Urothelium cell line (cell line): ENCODE measurements around the gene CASTOR2.
"Not testable (repeated sequence)": the region's sequence is repeated elsewhere in the genome, so short reads cannot be mapped to it uniquely, and the experiment has no call there.

Source experiments
- DNase-seq: peaks from one replicate; pipeline ENCODE4 v3.0.0; 2011; ENCODE audit warnings: low spot score, mixed read lengths
- FAIRE-seq: peaks from 2 replicates; lab custom pipeline; 2011; peaks lifted over from hg19 to GRCh38; lab: Jason Lieb, UNC

CASTOR2 gene

GRCh38 chr7:74964511-74965119 lies at the start of gene CASTOR2:
TSS of gene CASTOR2 (plus strand) at chr7:74964705. CDS start at chr7:74964986, 281 bp downstream.
- not testable (repeated sequence) for DNase-seq

DNA sequence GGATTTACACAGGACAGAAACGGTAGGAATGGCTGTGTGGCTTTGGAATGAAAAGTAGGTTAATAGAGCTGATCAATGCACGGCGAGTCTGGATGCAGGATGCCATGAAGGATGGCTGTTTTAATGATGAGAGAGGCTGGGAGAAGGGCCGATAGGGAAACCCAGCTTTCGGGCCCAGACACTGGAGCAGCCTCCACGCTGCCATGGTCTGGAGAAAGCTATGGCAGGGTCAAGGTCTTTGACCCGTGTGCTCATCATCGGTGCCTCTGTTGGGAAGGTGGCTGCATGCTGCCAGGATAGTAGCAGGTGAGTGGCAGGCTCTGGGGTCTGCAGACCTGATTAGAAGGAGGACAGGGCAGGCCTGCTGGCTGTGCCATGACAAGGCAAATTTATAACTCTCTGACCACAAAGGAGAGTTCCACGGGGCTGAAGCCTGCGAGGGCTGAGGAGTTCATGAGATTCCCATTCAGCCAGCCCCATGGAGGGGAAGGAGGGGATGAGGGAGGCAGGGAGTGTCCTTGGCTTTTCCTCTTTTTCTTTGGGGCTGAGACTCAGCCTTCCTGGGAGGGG lies 42.1 kb upstream of the CASTOR2 start:
- DNase-seq = not testable (repeated sequence)
- peak; percentile 74 for FAIRE-seq

More at GRCh38 chr7:74964511-74965119, at the start of gene CASTOR2:
- not testable (repeated sequence) for FAIRE-seq

DNA sequence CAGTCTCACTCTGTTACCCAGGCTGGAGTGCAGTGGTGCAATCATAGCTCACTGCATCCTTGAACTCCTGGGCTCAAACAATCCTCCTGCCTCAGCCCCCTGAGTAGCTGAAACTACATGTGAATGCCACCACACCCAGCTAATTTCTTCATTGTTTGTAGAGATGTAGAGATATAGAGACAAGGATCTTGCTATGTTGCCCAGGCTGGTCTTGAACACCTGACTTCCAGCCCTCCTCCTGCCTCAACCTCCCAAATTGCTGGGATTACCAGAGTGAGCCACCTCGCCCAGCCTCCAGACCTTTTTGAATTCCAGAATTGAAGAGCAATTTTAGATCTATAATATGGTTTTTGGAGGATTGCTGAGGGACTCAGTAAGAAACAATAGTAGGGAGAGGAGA lies 40.9 kb upstream of the CASTOR2 start:
- FAIRE-seq, DNase-seq: not testable (repeated sequence)

DNA sequence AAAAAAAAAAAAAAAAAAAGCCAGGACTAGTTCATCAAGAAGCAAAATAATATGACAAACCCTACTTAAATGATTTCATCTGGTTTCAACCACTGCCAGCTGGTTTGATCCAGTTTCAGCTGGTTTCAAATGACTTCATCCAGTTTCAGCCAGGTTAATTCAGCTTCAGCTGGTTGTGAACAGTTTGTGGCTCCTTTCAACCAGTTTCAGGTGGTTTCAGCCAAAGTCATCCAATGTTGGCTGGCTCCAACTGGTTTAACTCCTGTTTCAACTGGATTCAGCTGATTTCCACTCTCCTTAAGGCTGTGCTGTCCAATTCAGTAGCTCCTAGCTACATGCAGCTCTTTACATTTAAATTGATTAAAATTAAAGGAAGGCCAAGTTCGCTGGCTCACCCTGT lies 37.5 kb upstream of the CASTOR2 start:
- FAIRE-seq, DNase-seq: not testable (repeated sequence)

DNA sequence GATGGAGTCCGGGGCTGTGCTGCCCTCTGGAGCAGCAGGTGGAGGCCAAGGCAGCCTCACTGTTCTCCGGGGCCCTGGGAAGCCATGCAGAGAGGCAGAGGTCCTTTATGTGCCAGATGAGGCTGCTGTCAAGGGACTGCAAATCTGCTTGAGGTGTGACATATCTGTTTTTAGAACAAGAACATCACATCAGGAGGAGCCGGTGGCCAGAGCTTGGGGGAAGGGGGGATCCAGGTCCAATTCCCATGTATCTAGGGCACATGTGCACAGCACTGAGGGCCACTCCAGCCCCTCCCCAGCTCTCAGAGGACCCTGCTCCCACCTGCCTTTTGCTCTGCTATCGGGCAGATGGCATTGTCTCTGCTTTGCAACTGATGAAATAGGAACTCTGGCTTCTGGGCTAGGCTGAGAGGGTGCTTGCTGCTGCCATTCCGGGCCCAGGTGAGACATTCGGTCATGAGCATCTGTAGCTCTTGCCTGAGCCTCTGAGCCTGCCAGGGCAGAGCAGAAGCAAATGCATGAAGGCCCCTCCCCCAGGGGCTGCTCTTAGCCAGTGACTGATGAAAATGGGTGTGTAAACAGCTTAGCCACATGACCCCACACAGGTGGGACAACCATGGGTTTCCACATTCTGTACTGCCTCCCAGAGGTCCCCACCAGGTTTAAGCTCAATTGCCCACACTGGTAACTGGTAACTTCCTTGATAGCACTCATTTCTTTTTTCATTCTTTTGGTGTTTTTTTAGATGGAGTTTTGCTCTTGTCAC lies 32.8 kb upstream of the CASTOR2 start:
- FAIRE-seq, DNase-seq: not testable (repeated sequence)

GRCh38 chr7:74939429-74939828 lies 25.1 kb upstream of the CASTOR2 start:
- not testable (repeated sequence) for DNase-seq, FAIRE-seq

- FAIRE-seq, DNase-seq: not testable (repeated sequence)
Observed at GRCh38 chr7:74941302-74942069, 23.0 kb upstream of the CASTOR2 start.

DNA sequence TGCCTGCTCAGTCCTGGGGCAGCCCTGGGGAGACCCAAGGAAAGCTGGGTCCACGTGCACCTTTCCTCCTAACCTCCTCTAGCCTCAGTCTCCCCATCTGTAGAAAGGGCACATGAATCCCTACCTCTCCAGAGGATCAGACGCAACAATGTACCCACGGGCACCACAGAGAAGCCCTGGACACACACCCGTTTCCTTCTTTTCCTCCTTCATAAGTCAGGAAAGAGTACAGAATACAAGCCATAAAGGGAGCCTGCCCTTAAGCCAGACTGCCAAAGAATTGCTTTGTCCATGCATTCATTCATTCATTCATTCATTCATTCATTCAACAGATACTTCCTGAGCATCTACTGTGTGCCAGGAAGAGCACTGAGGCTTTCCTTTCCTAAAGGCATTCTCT lies 20.6 kb upstream of the CASTOR2 start:
- not testable (repeated sequence) for DNase-seq, FAIRE-seq

DNA sequence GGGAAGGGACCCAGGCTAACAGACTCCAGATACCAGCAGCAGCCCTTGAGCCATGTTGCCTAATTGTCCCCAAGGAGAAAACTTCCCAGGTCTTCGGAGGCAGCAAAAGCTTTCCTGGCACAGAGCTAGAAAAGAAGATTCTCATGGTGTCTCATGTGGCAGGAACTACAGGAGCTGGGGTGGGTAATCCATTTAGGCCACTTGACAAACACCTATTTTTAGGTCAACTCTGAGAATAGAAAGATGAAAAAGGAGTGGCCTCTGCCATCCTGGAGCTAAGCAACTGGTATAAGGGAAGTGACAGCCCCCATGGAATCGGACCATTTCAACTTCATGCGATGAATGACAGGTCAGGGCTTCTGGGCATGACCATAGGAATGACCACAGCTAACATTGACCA lies 16.8 kb upstream of the CASTOR2 start:
- FAIRE-seq = not testable (repeated sequence)

DNA sequence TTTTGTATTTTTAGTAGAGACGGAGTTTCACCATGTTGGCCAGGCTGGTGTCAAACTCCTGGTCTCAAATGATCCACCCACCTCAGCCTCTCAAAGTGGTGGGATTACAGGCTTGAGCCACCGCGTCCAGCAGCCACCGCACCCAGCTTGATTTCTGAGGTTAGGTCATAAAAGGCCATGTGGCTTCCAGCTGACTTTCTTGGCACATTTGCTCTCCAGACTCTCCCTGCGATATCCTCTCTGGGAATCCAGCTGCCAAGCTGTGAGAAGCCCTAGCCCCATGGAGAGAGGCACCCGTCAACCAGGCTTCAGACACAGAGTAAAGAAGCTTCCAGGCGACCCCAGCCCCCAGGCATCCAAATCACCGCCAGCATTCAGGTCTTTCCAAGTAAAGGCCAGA lies 10.7 kb upstream of the CASTOR2 start:
- DNase-seq, FAIRE-seq: not testable (repeated sequence)

More for the DNA sequence above, 16.8 kb upstream of the CASTOR2 start:
- DNase-seq = not testable (repeated sequence)

GRCh38 chr7:74958328-74958727 lies 6.2 kb upstream of the CASTOR2 start:
- not testable (repeated sequence) for FAIRE-seq, DNase-seq

DNA sequence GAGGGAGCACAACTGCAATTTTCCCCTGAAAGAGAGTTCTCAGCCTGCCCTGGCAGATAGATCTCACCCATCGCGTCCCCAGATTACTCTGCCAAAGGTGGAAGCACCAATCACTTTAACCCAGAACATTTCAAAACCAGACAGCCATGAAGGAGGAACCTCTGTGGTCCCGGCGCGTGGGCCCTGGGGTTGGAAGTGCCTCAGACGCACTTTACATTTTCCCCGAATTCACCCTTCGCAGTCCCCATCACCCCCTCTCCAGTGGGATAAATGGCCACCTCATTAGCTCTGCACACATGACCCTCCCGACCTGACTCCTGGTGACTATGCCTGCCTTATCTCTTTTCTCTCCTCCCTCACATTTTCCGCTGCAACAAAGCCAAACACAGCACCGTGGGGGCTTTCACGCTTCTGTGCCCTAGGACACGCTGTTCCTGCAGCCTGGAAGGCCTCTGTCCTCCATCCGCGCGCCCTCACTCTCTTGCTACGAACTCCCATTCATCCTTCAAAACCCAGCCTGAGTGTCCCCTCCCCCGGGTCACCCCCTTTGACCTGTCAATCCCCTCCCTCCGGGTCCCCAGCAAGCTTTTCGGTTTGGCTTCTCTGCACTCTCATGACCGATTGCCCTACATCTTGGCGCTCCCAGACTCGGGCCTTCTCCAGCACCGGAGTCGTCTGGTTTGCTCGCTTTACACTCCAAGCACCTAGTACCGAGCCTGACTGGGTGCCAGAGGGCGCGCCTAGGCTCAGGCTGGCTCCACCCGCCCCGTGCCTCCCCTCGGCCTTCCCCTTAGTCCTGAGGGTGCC lies 598 bp upstream of the CASTOR2 start:
- not testable (repeated sequence) for FAIRE-seq

GRCh38 chr7:74966208-74966854 lies 1.8 kb downstream of the CASTOR2 start:
- not testable (repeated sequence) for FAIRE-seq, DNase-seq

More for the DNA sequence above, 598 bp upstream of the CASTOR2 start:
- DNase-seq = not testable (repeated sequence)

GRCh38 chr7:74966909-74967308 lies 2.4 kb downstream of the CASTOR2 start:
- not testable (repeated sequence) for FAIRE-seq, DNase-seq

- not testable (repeated sequence) for DNase-seq, FAIRE-seq
Observed at GRCh38 chr7:74971431-74971830, 6.9 kb downstream of the CASTOR2 start.

GRCh38 chr7:74972377-74972776 lies 7.9 kb downstream of the CASTOR2 start:
- DNase-seq, FAIRE-seq: not testable (repeated sequence)

DNA sequence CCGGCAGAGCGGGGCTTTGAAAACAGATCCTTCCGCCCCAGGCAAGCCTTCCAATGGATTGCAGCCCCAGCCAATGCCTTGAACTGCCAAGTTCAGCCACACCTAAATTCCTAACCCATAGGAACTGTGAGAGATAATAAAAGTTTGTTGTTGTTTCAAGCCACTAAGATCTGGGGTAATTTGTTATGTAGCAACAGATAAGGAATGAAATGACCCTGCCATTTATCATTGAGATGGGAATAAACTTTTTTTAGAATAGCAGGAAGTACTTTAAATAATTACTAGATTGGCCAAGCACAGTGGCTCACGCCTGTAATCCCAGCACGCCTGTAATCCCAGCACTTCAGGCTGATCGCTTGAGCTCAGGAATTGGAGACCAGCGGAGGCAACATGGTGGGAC lies 11.5 kb downstream of the CASTOR2 start:
- not testable (repeated sequence) for FAIRE-seq, DNase-seq

DNA sequence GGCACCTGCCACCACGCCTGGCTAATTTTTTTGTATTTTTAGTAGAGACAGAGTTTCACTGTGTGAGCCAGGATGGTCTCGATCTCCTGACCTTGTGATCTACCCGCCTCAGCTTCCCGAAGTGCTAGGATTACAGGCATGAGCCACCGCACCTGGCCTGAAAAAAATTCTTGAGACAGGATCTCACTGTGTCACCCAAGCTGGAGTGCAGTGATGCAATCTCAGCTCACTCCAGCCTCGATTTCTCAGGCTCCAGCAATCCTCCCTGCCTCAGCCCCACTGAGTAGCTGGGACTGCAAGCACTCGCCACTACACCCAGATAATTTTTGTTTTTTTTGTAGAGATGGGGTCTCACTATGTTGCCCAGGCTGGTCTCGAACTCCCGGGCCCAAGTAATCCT lies 13.0 kb downstream of the CASTOR2 start:
- not testable (repeated sequence) for DNase-seq, FAIRE-seq

DNA sequence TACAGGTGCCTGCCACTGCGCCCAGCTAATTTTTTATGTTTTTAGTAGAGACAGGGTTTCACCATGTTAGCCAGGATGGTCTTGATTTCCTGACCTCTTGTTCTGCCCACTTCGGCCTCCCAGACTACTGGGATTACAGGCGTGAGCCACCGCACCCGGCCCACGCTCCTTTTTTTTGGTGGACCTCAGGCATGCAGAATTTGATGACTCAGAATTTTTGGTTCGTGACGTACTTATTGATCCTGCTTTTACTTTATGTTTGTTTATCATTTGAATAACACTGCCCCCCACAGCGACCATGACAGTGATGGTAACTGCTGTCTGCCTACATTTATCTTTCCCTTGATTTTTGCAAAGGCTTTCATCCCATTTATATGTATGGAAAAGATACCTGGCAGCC lies 23.9 kb downstream of the CASTOR2 start:
- DNase-seq, FAIRE-seq: not testable (repeated sequence)
